WTC11 (cell line): ENCODE measurements around the gene DIP2A. TPM values are rescaled to one million over a fixed set of nuclear protein-coding genes. Genes with fewer than 3 reads are reported as not detected.

Source experiments
- ATAC-seq: fragments of 200-7000 bp; cut with Tn5 transposase; 2 replicates; pipeline ENCODE4 v1.10.0; 2021; ENCODE audit warnings: mild to moderate bottlenecking, moderate library complexity
- CTCF ChIA-PET: fragments of 300-600 bp; sonication (Branson Sonifier 250); formaldehyde crosslinking; loops from one replicate; lab custom pipeline; 2021; ENCODE audit warnings: antibody characterized with exemption; lab: Charles Lee
- POLR2A ChIA-PET: fragments of 350-600 bp; sonication (Branson Sonifier 250); formaldehyde crosslinking; loops from one replicate; lab custom pipeline; 2021; ENCODE audit warnings: antibody characterized with exemption; lab: Charles Lee
- DNase-seq: peaks from one replicate; pipeline ENCODE4 v3.0.0; 2021; ENCODE audit warnings: low spot score
- H3K27ac Mint-ChIP-seq: 2 replicates; pipeline ENCODE4 v1.8.0; 2021; ENCODE audit warnings: mixed read lengths
- H3K27me3 Mint-ChIP-seq: 2 replicates; pipeline ENCODE4 v1.8.0; 2021; ENCODE audit warnings: low read depth, mild to moderate bottlenecking, moderate library complexity, mixed read lengths
- H3K36me3 Mint-ChIP-seq: 2 replicates; pipeline ENCODE4 v1.8.0; 2021; ENCODE audit warnings: mixed read lengths
- H3K4me1 Mint-ChIP-seq: 2 replicates; pipeline ENCODE4 v1.8.0; 2022; ENCODE audit warnings: mixed read lengths
- H3K4me3 Mint-ChIP-seq: 2 replicates; pipeline ENCODE4 v1.8.0; 2021; ENCODE audit warnings: mild to moderate bottlenecking, moderate library complexity, mixed read lengths
- H3K9me3 Mint-ChIP-seq: 2 replicates; pipeline ENCODE4 v1.8.0; 2021; ENCODE audit warnings: mixed read lengths
- ARID4B ChIP-seq: sonication (generic); formaldehyde crosslinking; IDR thresholded peaks from 2 replicates; pipeline ENCODE4 v1.8.0; 2023; ENCODE audit warnings: missing genetic modification reagents, mild to moderate bottlenecking, borderline replicate concordance
- ATF1 ChIP-seq: sonication (generic); formaldehyde crosslinking; IDR thresholded peaks from 2 replicates; pipeline ENCODE4 v1.8.1; 2023; ENCODE audit warnings: mild to moderate bottlenecking, moderate library complexity, missing genetic modification reagents
- ATF2 ChIP-seq: sonication (generic); formaldehyde crosslinking; IDR thresholded peaks from 2 replicates; pipeline ENCODE4 v1.8.1; 2022; ENCODE audit warnings: low read depth, missing genetic modification reagents, borderline replicate concordance
- ATF6 ChIP-seq: sonication (generic); formaldehyde crosslinking; IDR thresholded peaks from 2 replicates; pipeline ENCODE4 v1.8.1; 2023; ENCODE audit warnings: mild to moderate bottlenecking, missing genetic modification reagents
- CBFB ChIP-seq: sonication (generic); formaldehyde crosslinking; IDR thresholded peaks from 2 replicates; pipeline ENCODE4 v1.8.1; 2022; ENCODE audit warnings: mild to moderate bottlenecking, low read depth, missing genetic modification reagents
- CDX4 ChIP-seq: fragments of 250-450 bp; sonication (Bioruptor Pico); IDR thresholded peaks from 2 replicates; pipeline ENCODE4 v1.9.0; 2021; ENCODE audit warnings: moderate library complexity, mild to moderate bottlenecking, inconsistent platforms, borderline replicate concordance
- CREB1 ChIP-seq: sonication (generic); formaldehyde crosslinking; IDR thresholded peaks from 2 replicates; pipeline ENCODE4 v1.8.0; 2023; ENCODE audit warnings: mild to moderate bottlenecking, missing genetic modification reagents
- CREM ChIP-seq: sonication (generic); formaldehyde crosslinking; IDR thresholded peaks from 2 replicates; pipeline ENCODE4 v1.8.1; 2022; ENCODE audit warnings: mild to moderate bottlenecking, missing genetic modification reagents, moderate library complexity
- E2F5 ChIP-seq: sonication (generic); formaldehyde crosslinking; IDR thresholded peaks from 2 replicates; pipeline ENCODE4 v1.8.1; 2022; ENCODE audit warnings: mild to moderate bottlenecking, moderate library complexity, missing genetic modification reagents
- ETV6 ChIP-seq: sonication (generic); formaldehyde crosslinking; IDR thresholded peaks from 2 replicates; pipeline ENCODE4 v1.8.1; 2022; ENCODE audit warnings: mild to moderate bottlenecking, missing genetic modification reagents
- MXD4 ChIP-seq: fragments of 250-450 bp; sonication (Bioruptor Pico); IDR thresholded peaks from 2 replicates; pipeline ENCODE4 v1.8.0; 2021; ENCODE audit warnings: mild to moderate bottlenecking, moderate library complexity, borderline replicate concordance
- NFATC4 ChIP-seq: fragments of 250-450 bp; sonication (Bioruptor Pico); IDR thresholded peaks from 2 replicates; pipeline ENCODE4 v1.9.0; 2021; ENCODE audit warnings: mild to moderate bottlenecking
- NR1H2 ChIP-seq: sonication (generic); formaldehyde crosslinking; IDR thresholded peaks from 2 replicates; pipeline ENCODE4 v1.9.0; 2021; ENCODE audit warnings: mild to moderate bottlenecking, moderate library complexity, missing genetic modification reagents
- SMAD3 ChIP-seq: sonication (generic); formaldehyde crosslinking; IDR thresholded peaks from 2 replicates; pipeline ENCODE4 v1.8.0; 2022; ENCODE audit warnings: missing genetic modification reagents, mild to moderate bottlenecking, borderline replicate concordance
- SMAD4 ChIP-seq: sonication (generic); formaldehyde crosslinking; IDR thresholded peaks from 2 replicates; pipeline ENCODE4 v1.8.0; 2022; ENCODE audit warnings: mild to moderate bottlenecking, missing genetic modification reagents
- TP53 ChIP-seq: sonication (generic); formaldehyde crosslinking; IDR thresholded peaks from 2 replicates; pipeline ENCODE4 v1.8.1; 2023; ENCODE audit warnings: mild to moderate bottlenecking, missing genetic modification reagents
- USF1 ChIP-seq: sonication (generic); formaldehyde crosslinking; IDR thresholded peaks from 2 replicates; pipeline ENCODE4 v1.8.0; 2022; ENCODE audit warnings: mild to moderate bottlenecking, missing genetic modification reagents
- ZMAT4 ChIP-seq: fragments of 250-450 bp; sonication (Bioruptor Pico); IDR thresholded peaks from 2 replicates; pipeline ENCODE4 v1.9.0; 2021; ENCODE audit warnings: mild to moderate bottlenecking
- ZNF281 ChIP-seq: sonication (generic); formaldehyde crosslinking; IDR thresholded peaks from 2 replicates; pipeline ENCODE4 v1.8.0; 2023; ENCODE audit warnings: mild to moderate bottlenecking, missing genetic modification reagents
- total RNA-seq: library from RNA; stranded (reverse); gene quantifications from 3 replicates; pipeline ENCODE4 v1.2.3, GENCODE V29; 2021

Gene DIP2A
- total RNA-seq, 1 experiment from 2014 or later = 39.4 TPM

- Mint-ChIP-seq H3K9me3 (peaks cover 3% of the 10 kb centered on the region; the same call in 1 of the 2 replicates), H3K27me3 (no peaks in the 10 kb centered on the region), H3K4me1 (no peaks in the 10 kb centered on the region), H3K4me3 (no peak overlapping the region), H3K36me3 (peaks cover 48% of the 10 kb centered on the region), H3K27ac (no peak overlapping the region)
- POLR2A ChIA-PET = no interaction called here
- ATAC-seq (no peak), DNase-seq (no peak)
- CTCF ChIA-PET = no interaction called here
- TF ChIP-seq USF1 (CRISPR knock-in tag) (no peak), NFATC4 (no peak), CBFB (CRISPR knock-in tag) (no peak), MXD4 (CRISPR knock-in tag) (no peak), ETV6 (CRISPR knock-in tag) (no peak), CREB1 (CRISPR knock-in tag) (no peak), ZNF281 (CRISPR knock-in tag) (no peak), E2F5 (no peak), NR1H2 (CRISPR knock-in tag) (no peak), ZMAT4 (CRISPR knock-in tag) (no peak), CREM (CRISPR knock-in tag) (no peak), SMAD3 (no peak)
Observed at GRCh38 chr21:46570119-46570518, 111.4 kb downstream of the DIP2A start.

GRCh38 chr21:46570631-46571030 lies 111.9 kb downstream of the DIP2A start:
- H3K36me3 Mint-ChIP-seq = peaks cover 48% of the 10 kb centered on the region

More at GRCh38 chr21:46570631-46571030, 111.9 kb downstream of the DIP2A start:
- no peaks in the 10 kb centered on the region for H3K4me1 Mint-ChIP-seq
- POLR2A ChIA-PET = no interaction called here
- no peak for DNase-seq
- H3K27me3 Mint-ChIP-seq = no peaks in the 10 kb centered on the region
- no peak for TF ChIP-seq TP53 (CRISPR knock-in tag)
- no peak for TF ChIP-seq CDX4 (CRISPR knock-in tag)
- TF ChIP-seq SMAD4 (CRISPR knock-in tag) = no peak
- no peak for TF ChIP-seq SMAD3
- TF ChIP-seq ARID4B (CRISPR knock-in tag) = no peak
- no peak for TF ChIP-seq E2F5
- no peak for TF ChIP-seq ETV6 (CRISPR knock-in tag)
- no peak for TF ChIP-seq ATF1 (CRISPR knock-in tag)
- no peak for TF ChIP-seq ATF6 (CRISPR knock-in tag)
- no peak for TF ChIP-seq NR1H2 (CRISPR knock-in tag)
- no peak for TF ChIP-seq ATF2 (CRISPR knock-in tag)
- H3K27ac Mint-ChIP-seq = no peak overlapping the region
- H3K4me3 Mint-ChIP-seq = no peak overlapping the region
- ATAC-seq = no peak
- peaks cover 3% of the 10 kb centered on the region; the same call in 1 of the 2 replicates for H3K9me3 Mint-ChIP-seq
- CTCF ChIA-PET = no interaction called here
